Measurements from ENCODE around the gene DCDC2.
"Not testable (repeated sequence)": the region's sequence is repeated elsewhere in the genome, so short reads cannot be mapped to it uniquely, and the experiment has no call there.

DCDC2 gene

DNA sequence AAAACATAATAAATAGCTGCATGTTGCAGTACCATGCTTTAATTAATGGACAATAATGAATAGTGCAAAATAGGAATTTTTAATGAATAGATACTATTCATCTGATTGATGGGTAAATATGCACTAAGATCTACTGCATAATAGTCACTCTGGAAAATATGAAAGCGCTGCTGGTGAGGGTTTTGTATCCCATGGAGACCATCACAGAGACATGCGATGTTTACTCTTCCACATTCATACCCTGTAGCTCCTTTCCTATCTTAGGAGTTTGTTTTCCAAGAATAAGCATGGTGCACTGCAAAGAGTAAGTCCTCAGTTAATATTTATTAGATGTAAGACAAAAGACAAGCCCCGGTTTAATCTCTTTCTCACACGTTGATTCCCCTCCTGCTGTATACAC is 150.4 kb downstream of the DCDC2 start:
- no peak for DNase-seq

DNA sequence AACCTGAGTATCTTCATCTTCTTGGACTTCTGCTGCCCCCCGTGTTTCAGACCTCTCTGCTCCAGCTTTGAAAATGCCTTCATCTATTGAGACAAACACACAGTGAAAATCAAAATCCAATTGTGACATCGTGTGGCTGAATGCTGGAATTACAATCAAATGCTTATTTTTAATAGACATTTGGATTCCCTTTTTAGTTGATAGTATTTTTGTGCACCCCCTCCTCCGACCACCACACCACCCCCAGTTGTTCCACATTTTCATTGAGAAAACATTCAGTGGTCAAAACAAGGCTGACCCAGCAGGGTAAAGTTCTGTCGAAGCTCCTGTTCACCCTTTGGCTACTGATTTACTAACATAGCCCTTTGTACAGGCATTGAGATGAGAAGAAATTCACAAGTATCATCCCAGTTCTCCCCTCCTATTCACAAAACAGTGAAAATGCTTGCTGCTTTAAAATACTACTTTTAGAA is 152.8 kb downstream of the DCDC2 start:
- no peak for DNase-seq

DNA sequence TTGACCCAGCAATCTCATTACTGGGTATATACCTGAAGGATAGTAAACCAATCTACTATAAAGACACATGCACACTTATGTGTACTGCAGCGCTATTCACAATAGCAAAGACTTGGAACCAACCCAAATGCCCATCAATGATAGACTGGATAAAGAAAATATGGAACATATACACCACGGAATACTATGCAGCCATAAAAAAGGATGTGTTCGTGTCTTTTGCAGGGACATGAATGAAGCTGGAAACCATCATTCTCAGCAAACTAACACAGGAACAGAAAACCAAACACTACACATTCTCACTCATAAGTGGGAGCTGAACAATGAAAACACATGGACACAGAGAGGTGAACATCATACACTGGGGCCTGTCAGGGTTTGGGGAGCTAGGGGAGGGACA is 153.7 kb downstream of the DCDC2 start:
- not testable (repeated sequence) for DNase-seq

DNA sequence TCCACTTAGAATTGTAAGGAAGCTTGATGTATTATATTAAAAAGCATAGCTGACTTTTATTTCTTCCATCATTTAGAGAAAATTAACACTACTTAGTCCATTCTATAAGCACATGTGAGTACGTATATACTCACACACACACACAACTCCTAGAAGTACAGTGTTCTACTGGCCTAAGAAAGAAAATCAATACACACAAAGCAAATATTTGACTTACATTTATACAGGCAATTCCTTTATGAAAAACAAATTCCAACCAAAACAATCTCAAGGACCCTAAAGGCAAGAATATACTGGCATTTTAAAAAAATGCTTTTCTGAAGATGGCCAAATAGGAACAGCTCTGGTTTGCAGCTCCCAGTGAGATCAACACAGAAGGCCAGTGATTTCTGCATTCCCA is 160.0 kb downstream of the DCDC2 start:
- no peak for DNase-seq

DNA sequence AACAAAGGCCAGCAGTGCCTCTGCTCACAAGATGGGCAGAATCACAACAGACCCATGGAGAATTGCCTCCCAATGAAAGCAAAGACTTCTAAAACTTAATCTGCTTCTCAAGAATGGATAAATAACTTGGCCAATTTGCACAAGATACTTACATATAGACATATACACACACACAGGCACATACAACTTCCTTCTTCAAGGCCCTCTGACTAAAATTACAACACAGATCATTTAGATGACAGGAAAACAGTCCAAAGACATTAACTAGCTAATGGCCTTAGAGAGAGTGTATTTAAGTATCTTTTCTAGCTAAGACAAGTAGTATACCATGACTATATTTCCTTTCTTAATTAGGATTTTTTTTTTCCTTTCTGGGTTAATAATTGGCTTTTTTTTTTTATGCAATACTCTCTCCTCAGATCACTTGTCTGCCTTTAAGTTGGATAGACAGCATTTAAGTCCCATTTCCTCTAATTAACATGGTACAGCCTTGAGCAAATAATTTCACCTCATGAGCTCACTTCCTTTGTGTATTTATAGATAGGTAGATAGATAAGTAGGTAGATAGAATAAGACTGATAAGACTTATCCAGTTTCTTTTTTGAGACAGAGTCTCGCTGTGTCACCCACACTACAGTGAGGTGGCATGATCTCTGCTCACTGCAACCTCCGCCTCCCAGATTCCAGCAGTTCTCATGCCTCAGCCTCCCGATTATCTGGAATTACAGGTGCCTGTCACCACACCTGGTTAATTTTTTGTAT is 161.8 kb downstream of the DCDC2 start:
- no peak for DNase-seq

DNA sequence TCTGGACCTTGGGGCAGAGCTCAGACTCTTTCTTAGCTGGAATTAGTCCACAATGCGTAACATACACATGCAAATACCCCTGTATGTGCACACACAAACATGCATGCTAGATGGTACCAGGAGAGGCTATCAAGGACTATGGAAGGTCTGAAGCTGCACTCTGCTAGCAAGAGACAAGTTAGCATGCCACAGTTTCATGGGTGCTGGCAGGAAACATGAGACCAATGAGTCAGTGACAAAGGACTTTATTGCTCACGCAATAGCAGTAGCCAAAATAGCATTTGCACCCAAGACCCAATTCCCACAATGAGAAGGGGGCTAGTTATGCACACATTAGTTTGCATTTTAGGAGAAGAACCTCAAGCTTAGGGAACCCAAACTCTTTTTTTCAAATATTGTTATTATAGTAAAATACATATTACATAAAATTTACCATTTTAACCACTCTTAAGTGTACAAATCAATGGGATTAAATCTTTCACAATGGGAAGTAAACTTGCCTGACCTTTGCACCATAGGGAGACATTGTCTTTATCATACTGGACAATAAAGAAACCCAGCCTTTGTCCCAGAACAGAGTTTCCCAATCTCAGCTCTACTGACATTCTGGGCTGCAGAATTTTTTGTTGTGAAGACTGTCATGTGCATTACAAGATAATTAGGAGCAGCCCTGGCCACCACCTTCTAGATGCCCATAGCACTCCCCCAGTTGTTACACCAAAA is 162.7 kb downstream of the DCDC2 start:
- no peak for DNase-seq

DNA sequence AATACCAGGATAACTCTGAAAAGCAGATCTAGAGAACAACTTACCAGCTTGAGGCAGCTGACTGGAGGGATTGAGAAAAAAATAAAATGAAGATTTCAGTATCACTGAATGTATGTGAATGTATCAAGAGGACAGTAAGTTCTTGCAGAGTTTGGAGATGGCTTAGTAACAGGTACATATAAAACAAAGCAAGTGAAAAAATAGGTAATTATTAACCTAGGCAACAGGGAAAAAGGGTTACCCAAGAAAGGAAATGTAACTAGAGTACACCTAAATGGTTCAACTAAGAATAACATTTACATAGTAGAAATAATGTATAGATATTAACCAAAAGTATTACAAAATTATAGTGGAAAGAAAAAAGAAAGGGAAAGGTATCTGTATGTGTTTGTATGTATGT is 164.5 kb downstream of the DCDC2 start:
- DNase-seq = no peak

DNA sequence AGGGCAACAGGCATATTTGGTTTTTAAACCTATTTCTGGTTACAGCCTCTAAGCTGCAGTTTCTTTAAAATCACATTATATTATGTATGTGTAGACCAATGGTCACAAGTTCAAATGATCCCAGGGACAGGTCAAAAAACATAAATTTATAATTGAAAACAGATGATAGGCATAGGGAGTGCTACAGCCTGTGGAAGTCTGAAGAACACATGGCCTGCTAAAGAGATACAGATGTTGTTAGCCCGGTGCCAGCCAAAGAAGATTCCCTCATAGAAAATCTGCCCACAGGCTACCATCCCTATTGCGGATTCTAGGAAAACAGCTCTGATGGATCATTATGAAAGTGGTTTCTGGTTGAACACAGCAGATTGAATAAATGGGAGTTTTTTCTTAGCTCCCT is 166.5 kb downstream of the DCDC2 start:
- no peak for DNase-seq

DNA sequence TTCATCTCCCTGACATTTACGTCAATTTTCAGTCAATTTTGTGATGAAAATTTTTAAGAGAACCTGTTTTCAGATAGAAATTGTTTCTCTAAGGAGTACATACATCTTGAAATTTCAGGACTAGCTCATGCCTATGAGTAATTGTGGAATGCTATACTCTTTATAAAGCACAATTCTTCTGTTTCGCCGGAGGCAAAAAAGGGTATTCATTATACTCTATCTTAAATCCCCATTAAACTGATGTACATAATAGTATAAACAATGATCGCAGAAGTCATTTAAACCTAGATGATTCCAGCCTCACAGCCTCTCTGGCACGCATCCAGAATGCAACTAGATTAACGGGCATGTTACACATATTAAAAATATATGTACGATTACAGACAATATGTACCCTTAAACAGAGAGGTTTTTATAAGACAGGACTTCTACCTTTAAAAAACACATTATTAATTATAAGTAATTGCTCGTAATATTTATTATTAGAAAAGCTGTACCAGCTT is 169.2 kb downstream of the DCDC2 start:
- no peak for DNase-seq

DNA sequence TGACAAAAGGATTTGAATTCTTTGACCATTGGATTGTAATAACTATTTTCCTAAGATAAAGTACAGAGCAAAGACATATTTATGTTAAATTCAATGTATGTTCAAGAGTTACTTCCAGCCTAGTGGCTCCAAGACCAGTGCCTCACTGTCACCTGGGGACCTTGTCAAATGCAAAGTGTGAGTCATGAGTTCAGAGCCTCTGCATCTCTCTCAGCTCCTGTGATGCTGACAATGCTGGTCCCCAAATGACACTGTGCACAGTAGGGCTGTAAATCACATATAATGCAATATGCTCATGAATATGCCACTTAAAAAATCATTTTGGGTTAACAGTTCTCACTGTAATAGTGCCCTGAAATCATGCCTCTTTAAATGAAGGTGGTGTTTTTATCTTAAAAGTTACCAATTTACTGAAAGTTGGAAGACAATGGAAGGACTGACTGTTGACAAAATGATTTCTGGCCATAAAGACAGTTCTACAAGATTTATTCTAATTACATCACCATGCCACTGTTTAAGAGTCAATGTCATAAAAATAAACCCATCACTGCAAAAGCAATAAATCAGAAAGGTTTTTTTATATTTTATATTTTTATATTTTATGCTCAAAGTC is 169.8 kb downstream of the DCDC2 start:
- DNase-seq = no peak

DNA sequence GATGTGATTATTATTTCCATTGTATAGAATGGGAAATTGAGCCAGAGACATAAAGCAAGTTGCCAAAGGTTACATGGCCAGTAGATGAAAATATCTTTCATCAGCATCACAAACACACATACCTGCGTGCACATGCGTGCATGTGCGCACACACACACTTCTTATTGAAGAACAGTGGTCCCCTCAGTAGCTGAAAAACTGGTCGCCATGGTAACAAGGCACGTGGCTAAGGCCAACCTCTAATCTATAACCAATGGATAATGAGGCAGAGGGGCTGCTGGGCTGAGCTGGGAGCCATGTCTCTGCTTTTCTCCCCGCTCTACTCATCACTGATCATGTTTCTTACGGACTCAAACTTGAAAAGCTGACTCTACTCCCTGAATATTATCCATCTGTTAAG is 171.5 kb downstream of the DCDC2 start:
- no peak for DNase-seq

DNA sequence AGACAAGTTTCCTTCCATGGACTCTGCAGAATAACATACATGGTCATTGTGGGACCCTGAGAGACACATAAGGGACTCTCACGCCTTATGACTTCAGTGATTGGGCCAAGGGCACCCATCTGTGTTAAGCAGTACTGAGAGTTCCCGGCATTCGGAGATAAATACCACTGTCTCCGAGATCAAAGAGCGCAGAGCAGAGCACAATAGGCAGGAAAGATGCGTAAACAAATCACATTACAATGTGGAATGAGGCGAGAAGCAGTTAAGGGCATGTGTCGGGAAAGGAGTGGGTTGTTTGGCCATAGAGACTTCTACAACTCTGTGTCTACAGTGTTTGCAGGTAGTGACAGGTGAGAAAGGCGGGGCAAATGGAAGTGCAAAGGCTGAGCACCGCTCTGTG is 174.3 kb downstream of the DCDC2 start:
- DNase-seq = no peak

DNA sequence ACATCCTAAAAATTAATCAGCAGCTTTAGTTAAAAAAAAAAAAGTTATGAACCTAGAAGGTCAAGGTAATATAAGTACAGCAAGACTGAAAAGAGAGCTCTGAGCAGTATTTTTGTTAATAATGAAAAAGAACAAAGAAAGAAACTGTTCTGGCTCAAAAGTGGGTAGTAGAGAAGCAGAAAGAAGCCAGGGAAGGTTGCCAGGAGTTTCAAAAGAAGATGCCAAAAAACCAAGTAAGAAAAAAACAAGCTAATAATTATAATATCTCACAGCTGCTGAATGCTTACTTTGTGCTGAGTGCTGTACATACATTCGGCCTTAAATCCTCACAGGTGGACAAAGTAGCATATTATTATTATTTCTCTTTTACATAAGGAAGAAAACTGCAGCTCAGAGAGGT is 200.0 kb downstream of the DCDC2 start:
- no peak for DNase-seq

DNA sequence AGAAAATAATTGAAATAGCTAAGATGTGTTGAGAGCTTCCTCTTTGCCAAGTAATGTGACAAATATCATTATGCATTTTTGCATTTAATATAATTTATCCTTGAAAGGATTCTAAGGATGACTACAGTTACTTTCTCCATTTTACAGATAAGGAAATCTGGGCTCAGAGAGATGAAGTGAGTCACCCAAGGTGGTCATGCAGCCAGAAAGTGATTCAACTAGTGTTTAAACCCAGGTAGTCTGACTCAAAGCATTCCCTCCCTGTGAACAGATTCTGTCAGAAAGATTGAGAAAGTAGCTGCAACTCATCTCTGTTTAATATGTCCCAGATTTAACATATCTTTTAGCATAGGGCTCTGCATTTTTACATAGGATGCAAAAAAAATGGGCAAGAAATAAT is 203.7 kb downstream of the DCDC2 start:
- no peak for DNase-seq

DNA sequence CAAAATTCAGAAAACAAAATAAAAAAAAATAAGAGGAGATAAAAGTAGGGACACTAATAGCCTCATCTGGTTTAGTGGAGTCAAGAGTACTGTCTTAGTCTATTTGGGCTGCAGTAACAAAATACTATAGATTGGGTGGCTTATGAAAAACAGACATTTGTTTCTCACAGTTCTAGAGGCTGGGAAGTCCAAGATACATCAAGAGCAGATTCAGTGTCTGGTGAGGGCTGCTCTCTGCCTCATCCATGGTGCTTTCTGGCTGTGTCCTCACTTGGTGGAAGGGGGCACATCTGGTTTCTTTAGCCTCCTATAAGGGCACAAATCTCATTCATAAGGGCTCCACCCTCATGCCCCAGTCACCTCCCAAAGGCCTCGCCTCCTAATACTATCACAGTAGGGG is 205.8 kb downstream of the DCDC2 start:
- DNase-seq = no peak

DNA sequence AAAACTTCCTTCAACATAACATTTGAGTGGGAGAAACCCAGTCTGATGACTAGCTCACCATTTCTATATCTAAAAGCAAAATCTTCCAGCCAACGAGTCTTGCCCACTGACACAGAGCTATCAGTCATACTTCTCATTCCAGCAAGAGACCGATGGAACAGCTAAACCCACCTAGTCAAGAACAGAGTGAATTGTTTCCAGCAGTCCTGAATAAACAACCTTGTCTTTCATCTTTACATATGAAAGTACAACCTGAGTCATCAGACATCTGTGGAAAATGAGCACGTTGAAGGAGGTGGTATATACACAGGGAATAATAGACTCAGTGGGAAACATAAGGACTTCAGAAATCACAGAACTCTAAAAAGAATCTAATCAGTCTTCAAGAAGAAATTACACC is 208.0 kb downstream of the DCDC2 start:
- DNase-seq = no peak

DNA sequence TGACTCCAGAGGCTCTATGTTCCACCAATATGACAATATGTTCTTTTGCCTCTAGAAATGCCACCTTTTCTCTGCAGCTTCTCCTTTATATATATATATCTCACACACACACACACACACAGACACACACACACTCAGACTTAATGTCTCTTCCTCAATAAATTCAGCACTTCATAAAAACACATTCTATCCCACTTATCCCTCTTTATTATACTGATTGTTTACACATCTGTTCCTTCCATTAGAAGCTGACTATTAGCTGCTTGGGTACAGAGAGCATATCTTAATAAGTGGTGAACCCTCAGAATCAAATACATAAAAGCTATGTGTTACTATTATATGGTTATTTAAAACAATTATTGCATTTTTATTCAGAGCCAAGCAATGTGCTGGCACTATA is 208.6 kb downstream of the DCDC2 start:
- DNase-seq = no peak

DNA sequence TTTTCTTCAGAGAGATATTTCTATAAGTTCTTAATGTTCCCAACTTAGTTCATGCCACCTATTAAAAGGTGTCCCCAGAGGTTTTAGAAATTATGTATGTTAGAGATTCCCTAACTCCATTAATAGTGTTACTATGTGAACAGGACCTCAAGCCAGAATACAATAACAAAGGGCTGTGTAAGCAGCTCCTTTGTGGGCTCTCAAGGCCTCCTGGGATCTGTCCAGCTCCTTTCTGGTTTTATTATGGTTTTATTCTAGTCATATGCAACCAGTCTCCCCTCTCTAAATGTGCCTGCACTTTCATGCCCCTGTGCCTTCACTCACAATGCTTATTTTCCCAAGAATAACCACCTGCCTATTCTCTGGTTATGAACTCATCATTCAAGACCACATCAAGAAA is 209.2 kb downstream of the DCDC2 start:
- no peak for DNase-seq

DNA sequence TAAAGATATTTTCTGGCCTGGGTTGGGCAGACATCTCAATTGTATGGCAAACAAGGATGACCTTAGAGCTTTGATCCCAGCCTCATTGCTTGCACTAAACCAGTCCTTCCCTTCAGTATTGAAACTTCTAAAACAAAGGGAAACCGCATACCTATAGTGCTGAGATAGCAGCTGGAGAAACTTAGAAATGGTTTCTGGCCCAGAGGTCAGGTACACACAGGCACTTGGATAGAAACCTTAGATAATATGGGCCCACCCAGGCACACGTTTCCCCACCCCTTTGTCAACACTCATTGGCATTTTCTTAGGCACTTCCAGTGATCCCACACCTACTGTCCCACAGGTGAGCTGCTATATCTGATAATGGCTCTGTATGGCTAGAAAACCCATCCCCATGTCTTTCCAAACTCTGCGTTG is 209.7 kb downstream of the DCDC2 start:
- DNase-seq = no peak

DNA sequence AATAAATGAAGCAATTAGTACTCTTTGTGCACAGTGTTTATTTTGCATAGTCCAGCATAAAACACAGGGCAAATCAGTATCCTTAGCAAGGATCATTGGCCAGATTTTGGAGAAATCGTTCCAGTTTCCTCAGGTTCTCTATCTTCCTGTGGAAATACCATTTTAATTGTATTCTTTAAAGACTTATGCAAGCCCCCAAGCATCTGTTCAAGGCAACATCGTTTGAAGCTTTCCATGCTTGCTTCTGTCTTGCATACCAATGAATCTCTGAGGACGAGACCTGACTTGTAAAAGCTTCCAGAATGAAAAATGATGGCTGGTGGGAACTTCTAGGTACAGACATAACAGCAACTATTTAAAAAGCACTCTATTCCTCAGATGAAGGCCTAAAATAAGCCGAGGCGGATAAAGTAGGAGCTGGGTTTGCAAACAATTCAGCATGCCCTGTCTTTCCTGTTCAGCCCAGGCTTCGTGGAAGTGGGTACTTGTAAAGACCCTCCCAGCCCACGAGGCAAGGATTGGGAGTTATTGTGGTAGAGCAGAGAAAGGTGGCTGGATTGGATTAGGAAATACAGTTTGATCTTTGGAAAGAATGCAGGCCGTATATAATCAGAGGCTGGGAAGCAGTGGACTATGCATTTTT is 210.2 kb downstream of the DCDC2 start:
- no peak for DNase-seq

DNA sequence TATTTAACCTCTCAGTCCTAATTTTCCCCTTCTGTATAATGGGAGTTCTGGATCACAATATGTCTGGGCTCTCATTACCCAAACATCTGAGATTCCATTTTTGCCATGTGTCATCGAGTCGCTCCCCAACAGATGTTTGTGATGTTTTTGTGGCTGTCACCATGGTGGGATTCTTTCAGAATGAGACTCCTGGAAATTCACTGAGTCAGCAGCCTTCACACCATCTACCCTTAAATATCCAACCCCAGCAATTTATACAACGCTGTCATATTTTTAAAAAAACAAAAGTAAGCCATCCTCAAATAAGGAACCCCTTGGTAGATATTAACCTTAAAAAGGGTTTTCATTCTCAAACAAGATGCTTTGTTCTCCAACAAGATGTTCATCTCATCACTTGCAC is 211.0 kb downstream of the DCDC2 start:
- DNase-seq = no peak

DNA sequence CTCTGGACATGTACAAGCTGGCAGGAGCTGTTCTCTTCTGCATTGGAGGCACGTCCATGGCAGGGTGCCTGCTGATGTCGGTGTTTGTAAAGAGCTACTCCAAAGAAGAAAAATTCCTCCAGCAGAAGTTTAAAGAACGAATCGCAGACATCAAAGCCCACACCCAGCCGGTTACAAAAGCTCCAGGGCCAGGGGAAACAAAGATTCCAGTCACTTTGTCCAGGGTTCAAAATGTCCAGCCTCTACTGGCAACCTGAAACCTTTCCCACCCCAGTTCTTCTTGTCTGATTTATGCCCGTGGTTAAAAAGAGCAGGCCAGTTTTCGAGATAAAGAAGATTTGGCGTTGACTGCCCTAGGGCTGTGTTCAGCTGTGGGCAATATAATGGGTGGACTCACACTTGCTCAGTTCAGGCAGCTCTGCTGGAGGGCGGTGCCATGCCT is 212.1 kb downstream of the DCDC2 start:
- DNase-seq = no peak

DNA sequence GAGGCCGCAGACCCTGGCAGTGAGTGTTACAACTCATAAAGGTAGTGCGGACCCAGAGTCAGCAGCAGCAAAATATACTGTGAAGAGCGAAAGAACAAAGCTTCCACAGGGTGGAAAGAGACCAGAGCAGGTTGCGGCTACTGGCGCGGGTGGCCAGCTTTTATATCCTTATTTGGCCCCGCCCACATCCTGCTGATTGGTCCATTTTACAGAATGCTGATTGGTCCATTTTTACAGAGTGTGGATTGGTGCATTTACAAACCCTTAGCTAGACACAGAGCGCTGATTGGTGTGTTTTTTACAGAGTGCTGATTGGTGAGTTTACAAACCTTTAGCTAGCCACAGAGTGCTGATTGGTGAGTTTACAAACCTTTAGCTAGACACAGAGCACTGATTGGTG is 215.1 kb downstream of the DCDC2 start:
- DNase-seq = not testable (repeated sequence)
